HG03064 (cell line): ENCODE results near the gene LIME1.

Experiments
- ATAC-seq: cut with Tn5 transposase; IDR thresholded peaks from one replicate; pipeline ENCODE4 v1.9.1; 2021; ENCODE audit warnings: low read depth; ENCODE audit not compliant: unreplicated experiment

LIME1 gene

GRCh38 chr20:63736893-63737694, 630 bp downstream of the LIME1 start:
- ATAC-seq, result no peak

- no peak for ATAC-seq
Measured at GRCh38 chr20:63737695-63737944, 1.2 kb downstream of the LIME1 start.

GRCh38 chr20:63737945-63738686, 1.7 kb downstream of the LIME1 start:
- ATAC-seq, result no peak

GRCh38 chr20:63738687-63739129, 2.2 kb downstream of the LIME1 start:
- no peak for ATAC-seq

- no peak for ATAC-seq
Measured at GRCh38 chr20:63739130-63740069, 2.9 kb downstream of the LIME1 start, which contains the start of gene SLC2A4RG. Gene SLC2A4RG, plus strand, starts transcription at chr20:63739776. Its CDS starts 137 bp downstream, at chr20:63739913.

GRCh38 chr20:63740070-63740626, 3.7 kb downstream of the LIME1 start:
- no peak for ATAC-seq

- no peak for ATAC-seq
Measured at GRCh38 chr20:63740627-63741353, 4.3 kb downstream of the LIME1 start.

GRCh38 chr20:63741354-63741675, 4.9 kb downstream of the LIME1 start:
- no peak for ATAC-seq

- ATAC-seq, result no peak
Measured at GRCh38 chr20:63741676-63742380, 5.4 kb downstream of the LIME1 start.

GRCh38 chr20:63742381-63743024, 6.0 kb downstream of the LIME1 start:
- no peak for ATAC-seq

- no peak for ATAC-seq
Measured at GRCh38 chr20:63743210-63743970, 6.9 kb downstream of the LIME1 start.

GRCh38 chr20:63744158-63744557, 7.7 kb downstream of the LIME1 start:
- ATAC-seq, result no peak

- no peak for ATAC-seq
Measured at GRCh38 chr20:63744574-63745423, 8.3 kb downstream of the LIME1 start.

- ATAC-seq, result no peak
Measured at GRCh38 chr20:63745424-63745805, 9.0 kb downstream of the LIME1 start.

- no peak for ATAC-seq
Measured at GRCh38 chr20:63745961-63746731, 9.7 kb downstream of the LIME1 start.

GRCh38 chr20:63746751-63747315, 10.4 kb downstream of the LIME1 start:
- ATAC-seq, result no peak
